HepG2 (cell line): Measurements from ENCODE around the gene C6orf136. TPM values are rescaled to one million over a fixed set of nuclear protein-coding genes. Genes with fewer than 3 reads are reported as not detected.

Source experiments
- NR0B2 ChIP-seq: sonication (generic); formaldehyde crosslinking; IDR thresholded peaks from 2 replicates; pipeline ENCODE4 v1.4.0; 2020; ENCODE audit warnings: mild to moderate bottlenecking, missing genetic modification reagents
- NR2F1 ChIP-seq, 2 experiments: fragments of 450-650 bp in 1 of 2; formaldehyde crosslinking in 1 of 2; IDR thresholded peaks; 2 replicates each; pipeline versions ENCODE4 v1.5.0 to v1.6.1; 2016 to 2020; ENCODE audit warnings: mild to moderate bottlenecking in 1 of 2, missing compliant biosample characterization in 1 of 2, missing genetic modification reagents in 1 of 2, moderate library complexity in 1 of 2
- SRSF1 ChIP-seq: fragments of 200-400 bp; formaldehyde crosslinking; optimal IDR thresholded peaks from 2 replicates; pipeline ENCODE3; 2017; ENCODE audit warnings: mild to moderate bottlenecking, low read depth, low read length, moderate library complexity
- ZNF572 ChIP-seq: sonication (generic); formaldehyde crosslinking; IDR thresholded peaks from 2 replicates; pipeline ENCODE4 v1.5.1; 2020; ENCODE audit warnings: mild to moderate bottlenecking, missing genetic modification reagents
- ZNF609 ChIP-seq: sonication (generic); formaldehyde crosslinking; IDR thresholded peaks from 2 replicates; pipeline ENCODE4 v1.4.0; 2020; ENCODE audit warnings: mild to moderate bottlenecking, missing genetic modification reagents, borderline replicate concordance
- polyA plus RNA-seq, 8 experiments: library from polyadenylated mRNA; depleted of rRNA in 3 of 8; stranded (reverse) in 7 of 8; unstranded in 1 of 8; fragments of >200 nt; fragmentation: Illumina TruSeq in 4 of 8; extraction: Trizol in 4 of 8; gene quantifications; 2 replicates each; pipeline versions ENCODE4 v1.2.1 to v1.2.3, GENCODE V29; 2011 to 2016; ENCODE audit warnings: low read depth in 4 of 8, missing spikeins in 1 of 8, mixed read lengths in 1 of 8; ENCODE audit not compliant: insufficient read depth in 1 of 8
- total RNA-seq, 5 experiments: library from RNA; depleted of rRNA; stranded (reverse); fragments of >200 nt; fragmentation: Illumina TruSeq; extraction: Trizol; gene quantifications; 2 replicates each; pipeline ENCODE4 v1.2.3, GENCODE V29; 2016; ENCODE audit warnings: low read depth in 1 of 5

Gene C6orf136
- total and polyA plus RNA-seq, 2 of the 13 experiments (the other 11 are each of a cell fraction or from before 2014, with no cell fraction given): 12.0 to 26.2 TPM

GRCh38 chr6:30614044-30614842, 32.7 kb upstream of the C6orf136 start (continued):
- no peak for TF ChIP-seq ZNF609 (CRISPR knock-in tag)
- TF ChIP-seq NR0B2: no peak
- TF ChIP-seq SRSF1: no peak
- no peak for TF ChIP-seq NR2F1 (CRISPR knock-in tag; IDR thresholded peaks at IDR 0.05)
- TF ChIP-seq ZNF572 (CRISPR knock-in tag): no peak
